AG10803 (cell line): Measurements from ENCODE around the gene SYT7.

Experiments
- DNase-seq: peaks from one replicate; pipeline ENCODE4 v3.0.0; 2010; ENCODE audit warnings: low read depth
- H3K4me3 ChIP-seq: 2 replicates; pipeline ENCODE4 v1.5.1; 2011; ENCODE audit warnings: mild to moderate bottlenecking, low read length, control low read depth
- TF ChIP-seq, protein P1 (sequence below): conservative IDR thresholded peaks from 2 replicates; pipeline ENCODE4 v1.5.1; 2011; ENCODE audit warnings: mild to moderate bottlenecking, low read length, control low read depth, inconsistent platforms

The SYT7 gene

DNA sequence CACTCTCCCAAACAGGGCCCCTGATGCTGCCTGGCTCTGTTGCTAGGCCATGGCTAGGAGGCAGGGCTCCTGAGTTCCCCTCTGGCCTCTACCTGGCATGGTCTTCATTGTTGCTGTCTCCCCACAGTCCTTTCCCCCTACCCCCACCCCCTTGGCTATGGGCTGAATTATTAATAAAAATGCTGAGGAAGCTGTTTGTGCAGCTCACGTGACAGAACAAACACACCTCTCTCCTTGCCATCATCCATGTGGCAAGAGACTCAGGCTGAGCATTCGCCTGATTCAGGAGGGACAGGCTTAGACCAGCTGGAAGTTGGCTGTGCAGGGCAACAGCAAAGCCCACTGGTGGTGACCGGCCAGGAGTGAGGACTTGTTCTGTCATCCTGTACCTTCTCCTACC lies 4.2 kb upstream of the SYT7 start:
- no peak for DNase-seq
- H3K4me3 ChIP-seq, result no peak overlapping the region
- TF ChIP-seq, protein P1, sequence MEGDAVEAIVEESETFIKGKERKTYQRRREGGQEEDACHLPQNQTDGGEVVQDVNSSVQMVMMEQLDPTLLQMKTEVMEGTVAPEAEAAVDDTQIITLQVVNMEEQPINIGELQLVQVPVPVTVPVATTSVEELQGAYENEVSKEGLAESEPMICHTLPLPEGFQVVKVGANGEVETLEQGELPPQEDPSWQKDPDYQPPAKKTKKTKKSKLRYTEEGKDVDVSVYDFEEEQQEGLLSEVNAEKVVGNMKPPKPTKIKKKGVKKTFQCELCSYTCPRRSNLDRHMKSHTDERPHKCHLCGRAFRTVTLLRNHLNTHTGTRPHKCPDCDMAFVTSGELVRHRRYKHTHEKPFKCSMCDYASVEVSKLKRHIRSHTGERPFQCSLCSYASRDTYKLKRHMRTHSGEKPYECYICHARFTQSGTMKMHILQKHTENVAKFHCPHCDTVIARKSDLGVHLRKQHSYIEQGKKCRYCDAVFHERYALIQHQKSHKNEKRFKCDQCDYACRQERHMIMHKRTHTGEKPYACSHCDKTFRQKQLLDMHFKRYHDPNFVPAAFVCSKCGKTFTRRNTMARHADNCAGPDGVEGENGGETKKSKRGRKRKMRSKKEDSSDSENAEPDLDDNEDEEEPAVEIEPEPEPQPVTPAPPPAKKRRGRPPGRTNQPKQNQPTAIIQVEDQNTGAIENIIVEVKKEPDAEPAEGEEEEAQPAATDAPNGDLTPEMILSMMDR, result no peak

DNA sequence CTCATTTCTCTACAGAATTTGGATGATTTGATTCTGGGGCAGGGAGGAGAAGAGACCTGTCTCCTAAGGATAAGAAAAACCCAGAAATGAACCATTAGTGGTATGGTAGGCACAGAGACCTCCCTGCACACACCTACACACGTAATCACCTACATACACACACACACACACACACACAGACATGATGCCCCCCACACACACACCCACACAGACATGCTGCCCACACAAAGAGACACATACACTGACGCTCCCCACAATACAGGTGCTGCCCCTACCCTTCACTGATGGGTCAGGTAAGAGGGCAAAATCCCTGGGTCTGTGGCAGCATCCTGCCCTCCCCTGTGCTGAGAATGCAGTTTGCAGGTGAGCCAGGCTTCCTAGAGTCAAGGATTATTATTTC lies 1.1 kb upstream of the SYT7 start:
- DNase-seq, result no peak
- TF ChIP-seq, protein P1, result no peak
- no peak overlapping the region for H3K4me3 ChIP-seq

DNA sequence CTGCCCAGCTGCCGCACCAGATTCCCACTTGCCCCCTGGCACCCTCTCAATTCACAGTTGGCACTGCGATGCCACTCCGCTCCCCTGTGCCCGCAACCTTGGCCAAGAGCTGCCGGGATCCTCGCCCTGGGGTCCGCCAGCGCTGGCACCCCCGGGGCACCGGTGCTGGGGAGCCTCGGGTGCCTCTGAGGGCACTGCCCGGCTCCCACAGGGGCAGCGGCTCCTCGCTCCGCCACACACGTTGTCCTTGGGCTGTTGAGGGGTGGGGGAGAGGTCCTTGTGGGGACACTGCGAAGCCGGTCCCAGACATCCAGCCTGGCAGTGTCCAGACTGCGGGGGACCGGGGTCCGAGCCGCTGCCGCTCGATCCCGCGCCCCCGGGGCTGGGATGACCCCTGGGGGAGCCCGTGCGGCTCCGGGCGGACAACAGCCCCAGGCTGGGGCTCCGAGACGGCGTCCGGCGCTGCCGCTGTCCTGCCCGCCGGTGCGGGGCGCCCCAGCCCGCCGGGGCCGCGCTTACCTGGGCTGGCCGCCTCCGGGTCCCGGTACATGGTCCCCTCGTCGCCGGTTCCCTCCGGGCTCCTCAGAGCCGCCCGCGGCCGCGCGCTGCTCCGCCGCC lies 496 bp downstream of the SYT7 start:
- H3K4me3 ChIP-seq, result no peak overlapping the region
- no peak for DNase-seq
- TF ChIP-seq, protein P1, result no peak

DNA sequence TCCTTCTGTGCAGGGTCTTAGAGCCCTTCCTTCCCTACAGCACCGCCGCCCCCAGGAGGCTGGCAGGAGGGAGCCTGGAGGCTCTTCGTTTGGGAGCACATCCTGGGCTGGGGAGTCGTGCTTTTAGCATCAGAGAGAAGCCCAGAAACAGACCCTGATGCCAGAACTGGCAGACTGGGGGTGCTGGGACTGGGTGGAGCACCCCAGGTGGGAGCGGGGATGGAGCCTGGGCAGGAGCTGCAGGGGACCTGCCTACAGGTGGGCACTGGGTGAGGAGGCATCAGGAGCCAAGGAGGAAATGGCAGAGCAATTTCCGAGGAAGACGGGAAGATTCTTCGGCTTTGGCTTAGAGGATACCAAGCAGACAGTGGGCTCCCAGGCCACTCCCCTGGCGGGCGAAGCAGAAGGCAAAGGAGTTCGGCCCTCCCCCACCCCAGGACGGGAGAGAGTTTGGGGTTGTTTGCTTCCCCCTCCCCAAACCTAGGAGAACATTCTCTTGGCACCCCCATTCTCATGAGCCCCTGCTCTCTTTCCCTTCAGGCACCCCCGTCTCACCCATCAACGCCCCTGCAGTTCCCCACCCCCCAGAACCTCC lies 1.1 kb downstream of the SYT7 start:
- no peak for DNase-seq
- TF ChIP-seq, protein P1, result no peak
- no peak overlapping the region for H3K4me3 ChIP-seq

DNA sequence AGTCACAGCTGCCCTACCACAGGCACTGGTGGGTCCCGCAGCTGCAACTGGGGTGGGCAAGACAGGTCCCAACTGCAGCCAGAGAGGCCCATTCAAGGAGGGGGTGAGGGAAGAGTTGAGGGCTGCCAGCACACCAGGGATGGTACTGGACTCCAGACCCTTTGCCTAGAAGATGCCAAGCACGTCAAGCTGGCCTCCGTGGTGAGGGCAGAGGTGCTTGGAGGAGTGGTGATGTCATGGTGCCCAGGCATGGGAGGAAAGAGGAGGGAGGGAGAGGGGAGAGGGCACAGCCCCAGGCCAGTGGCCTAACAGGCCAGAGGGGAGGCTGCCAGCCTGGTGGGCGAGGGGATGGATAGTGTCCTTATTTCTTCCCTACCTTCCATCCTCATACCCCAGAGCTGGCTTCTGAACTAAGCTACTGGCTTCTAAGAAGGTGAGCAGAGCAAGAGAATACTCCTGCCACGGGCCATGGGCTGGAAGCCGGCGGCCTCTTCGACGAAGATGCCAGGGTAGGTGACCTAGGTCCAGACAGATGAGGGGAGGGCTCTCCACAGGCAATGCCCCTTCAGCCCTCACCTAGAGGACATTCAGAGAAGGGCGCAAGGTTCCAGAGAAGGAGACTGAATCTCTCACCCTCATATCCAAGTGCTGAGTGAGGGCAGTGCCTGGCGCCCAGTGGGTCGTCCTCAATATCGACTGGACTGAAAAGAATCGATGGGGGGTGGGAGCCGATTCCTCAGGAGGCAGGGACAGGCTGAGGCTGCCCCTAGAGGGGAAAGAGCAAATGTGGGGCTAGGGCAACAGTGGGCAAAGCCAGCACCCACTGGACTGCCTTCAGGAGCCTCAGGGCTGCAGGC lies 1.8 kb downstream of the SYT7 start:
- no peak overlapping the region for H3K4me3 ChIP-seq
- TF ChIP-seq, protein P1, result no peak
- no peak for DNase-seq

DNA sequence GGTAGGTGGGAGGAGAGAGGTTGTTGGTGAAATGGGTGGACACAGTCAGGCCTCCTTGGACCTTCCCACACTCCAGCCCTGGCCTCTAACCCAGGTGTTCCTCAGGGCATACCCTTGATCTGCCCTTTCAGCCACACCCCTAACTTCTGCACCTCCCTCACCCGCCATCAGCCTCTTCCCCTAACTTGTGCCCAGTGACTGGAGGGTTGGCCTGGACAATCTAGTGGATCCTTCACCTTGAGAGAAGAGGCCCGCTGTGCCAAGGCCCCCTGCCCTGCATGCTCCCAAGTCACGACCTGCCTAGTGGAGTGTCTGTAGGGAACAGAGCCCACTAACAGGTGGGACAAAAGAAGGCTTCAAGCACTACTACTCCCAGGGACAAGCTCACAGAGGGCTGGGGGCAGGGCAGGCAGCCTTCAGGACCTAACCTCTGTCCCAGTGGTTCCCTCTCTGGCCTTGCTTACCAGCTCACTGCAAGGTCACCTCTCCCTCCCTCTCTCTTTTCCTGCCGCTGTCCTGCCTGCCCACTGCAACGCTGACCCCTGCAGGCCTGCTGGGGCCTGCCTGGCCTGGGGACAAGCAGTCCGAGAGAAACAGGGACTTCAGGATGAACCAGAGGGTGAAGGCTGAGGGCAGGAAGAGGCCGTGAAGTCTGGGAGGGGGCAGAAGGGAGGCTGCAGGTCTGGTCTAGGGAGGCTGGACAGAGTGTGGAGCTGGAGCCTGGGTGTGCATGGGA lies 3.3 kb downstream of the SYT7 start:
- TF ChIP-seq, protein P1, result no peak; the same call in 1 of the 2 replicates
- H3K4me3 ChIP-seq, result no peak overlapping the region
- no peak for DNase-seq
